Keratinocyte (primary cell): ENCODE measurements around the gene NDUFS2. TPM values are rescaled to one million over a fixed set of nuclear protein-coding genes. Genes with fewer than 3 reads are reported as not detected.
"Not testable (repeated sequence)": the region's sequence is repeated elsewhere in the genome, so short reads cannot be mapped to it uniquely, and the experiment has no call there.

Source experiments
- DNase-seq: peaks from one replicate; pipeline ENCODE4 v3.0.0-alpha.2; 2011; ENCODE audit warnings: low read depth, missing footprints, low spot score
- FAIRE-seq: peaks from 2 replicates; lab custom pipeline; 2011; peaks lifted over from hg19 to GRCh38; lab: Jason Lieb, UNC
- H2AFZ ChIP-seq: 2 replicates; pipeline ENCODE4 v1.6.0; 2012; ENCODE audit warnings: low read length, control low read depth, inconsistent platforms; ENCODE audit not compliant: control insufficient read depth
- H3K27ac ChIP-seq: 2 replicates; pipeline ENCODE4 v1.5.1; 2011; ENCODE audit warnings: low read length; ENCODE audit not compliant: control insufficient read depth, insufficient read depth
- H3K27me3 ChIP-seq: 3 replicates; pipeline ENCODE4 v1.6.0; 2011; ENCODE audit warnings: low read length; ENCODE audit not compliant: control insufficient read depth, insufficient read depth; ENCODE audit errors: extremely low read depth
- H3K36me3 ChIP-seq, 2 experiments: 2 replicates in 1 of 2; 3 replicates in 1 of 2; pipeline ENCODE4 v1.5.1; 2011; ENCODE audit warnings: low read length in 2 of 2, mild to moderate bottlenecking in 1 of 2; ENCODE audit not compliant: control insufficient read depth in 2 of 2, insufficient read depth in 2 of 2; ENCODE audit errors: extremely low read depth in 1 of 2
- H3K4me1 ChIP-seq: 3 replicates; pipeline ENCODE4 v1.5.1; 2011; ENCODE audit warnings: low read length; ENCODE audit not compliant: control insufficient read depth, insufficient read depth; ENCODE audit errors: extremely low read depth
- H3K4me2 ChIP-seq: 3 replicates; pipeline ENCODE4 v1.6.0; 2011; ENCODE audit warnings: low read depth, low read length; ENCODE audit not compliant: control insufficient read depth, insufficient read depth; ENCODE audit errors: extremely low read depth
- H3K4me3 ChIP-seq, 3 experiments: fragments of 200-600 bp in 1 of 3; sonication (generic) in 1 of 3; 2 replicates in 2 of 3; 3 replicates in 1 of 3; pipeline ENCODE4 v1.5.1; 2011 to 2016; ENCODE audit warnings: low read length in 3 of 3, mild to moderate bottlenecking in 3 of 3, control low read depth in 2 of 3, inconsistent platforms in 1 of 3, low read depth in 1 of 3, mixed read lengths in 1 of 3, mixed run types in 1 of 3, moderate library complexity in 1 of 3; ENCODE audit not compliant: control insufficient read depth in 2 of 3, insufficient read depth in 2 of 3; ENCODE audit errors: extremely low read depth in 1 of 3
- H3K79me2 ChIP-seq: 2 replicates; pipeline ENCODE4 v1.6.0; 2012; ENCODE audit warnings: low read length; ENCODE audit not compliant: control insufficient read depth, insufficient read depth
- H3K9ac ChIP-seq: 3 replicates; pipeline ENCODE4 v1.6.0; 2011; ENCODE audit warnings: low read length; ENCODE audit not compliant: control insufficient read depth, insufficient read depth; ENCODE audit errors: extremely low read depth
- H3K9me1 ChIP-seq: 3 replicates; pipeline ENCODE4 v1.6.0; 2011; ENCODE audit warnings: low read length; ENCODE audit not compliant: control insufficient read depth, insufficient read depth; ENCODE audit errors: extremely low read depth
- H3K9me3 ChIP-seq: 2 replicates; pipeline ENCODE4 v1.5.1; 2012; ENCODE audit warnings: low read depth, low read length; ENCODE audit not compliant: control insufficient read depth
- H4K20me1 ChIP-seq: 3 replicates; pipeline ENCODE4 v1.6.0; 2011; ENCODE audit warnings: low read length; ENCODE audit not compliant: control insufficient read depth, insufficient read depth; ENCODE audit errors: extremely low read depth
- CTCF ChIP-seq, 3 experiments: IDR thresholded peaks in 1 of 3; conservative IDR thresholded peaks in 1 of 3; optimal IDR thresholded peaks in 1 of 3; 2 replicates in 2 of 3; 3 replicates in 1 of 3; pipeline versions ENCODE3 to v1.5.1; 2011; ENCODE audit warnings: low read length in 3 of 3, mild to moderate bottlenecking in 3 of 3, moderate library complexity in 2 of 3, control low read depth in 1 of 3, inconsistent platforms in 1 of 3; ENCODE audit not compliant: insufficient read depth in 2 of 3; ENCODE audit errors: extremely low read depth in 1 of 3
- EZH2 ChIP-seq: IDR thresholded peaks from one replicate; pipeline ENCODE4 v1.6.1; 2012; ENCODE audit warnings: inconsistent platforms, mild to moderate bottlenecking, low read length, moderate library complexity
- dilution Hi-C: fragments of 300-500 bp; cut with MboI; formaldehyde crosslinking; loops from one replicate; pipeline ENCODE4 v1.7.0; 2020; ENCODE audit warnings: low sequenced_read_pairs; ENCODE audit not compliant: extremely low pct_ligation_motif_present
- polyA plus RNA-seq, 5 experiments: library from polyadenylated mRNA; depleted of rRNA in 3 of 5; stranded (reverse) in 3 of 5; stranded (forward) in 1 of 5; unstranded in 1 of 5; fragments of >200 nt; gene quantifications; 1 replicate in 1 of 5; 2 replicates in 3 of 5; 3 replicates in 1 of 5; pipeline versions ENCODE4 v1.2.1 to v1.2.3, GENCODE V29; 2011 to 2012; ENCODE audit warnings: missing spikeins in 2 of 5, low read depth in 1 of 5, low replicate concordance in 1 of 5

The NDUFS2 gene
- polyA plus RNA-seq, 1 donor (not counting 4 experiments of a cell fraction or from before 2014, with no cell fraction given) = 136 TPM

DNA sequence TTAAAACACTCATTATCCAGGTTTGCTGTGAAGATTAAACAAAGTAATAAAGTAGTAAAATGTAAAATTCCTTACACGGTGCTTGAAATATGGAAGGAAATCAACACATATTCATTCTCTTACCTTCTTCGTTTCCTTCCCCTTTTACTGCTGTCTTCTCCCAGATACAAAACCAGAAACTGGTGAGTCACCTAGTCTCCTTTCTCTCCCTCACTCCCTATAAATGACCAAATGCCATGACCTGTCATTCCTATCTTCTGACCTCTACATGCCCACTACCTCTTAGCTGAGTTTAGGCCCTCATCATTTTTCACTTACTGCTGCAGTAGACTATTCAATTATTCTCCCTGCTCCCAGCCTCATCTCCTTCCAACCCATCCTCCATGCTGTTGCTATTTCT, 40.1 kb downstream of the NDUFS2 start:
- H3K27me3 ChIP-seq = no peaks in the 10 kb centered on the region
- H3K79me2 ChIP-seq = no peaks in the 10 kb centered on the region
- no peak overlapping the region for H2AFZ ChIP-seq
- H3K4me3 ChIP-seq = no peak overlapping the region
- no peaks in the 10 kb centered on the region for H4K20me1 ChIP-seq
- no peak for DNase-seq
- no peaks in the 10 kb centered on the region for H3K9me1 ChIP-seq
- no peak for FAIRE-seq
- no peaks in the 10 kb centered on the region for H3K36me3 ChIP-seq
- H3K9me3 ChIP-seq = no peaks in the 10 kb centered on the region
- TF ChIP-seq EZH2 (no peak), CTCF (optimal IDR thresholded peaks at IDR 0.05 in 1 of 3, IDR thresholded peaks at IDR 0.05 in 1 of 3, conservative IDR thresholded peaks at IDR 0.05 in 1 of 3; ENCODE audit: extremely low read depth in 1 of 3, insufficient read depth in 2 of 3, low read length in 3 of 3) (no peak)
- H3K27ac ChIP-seq = no peak overlapping the region
- dilution Hi-C loops = no loop called here
- peaks cover 7% of the 10 kb centered on the region for H3K4me1 ChIP-seq
- no peak overlapping the region for H3K9ac ChIP-seq
- H3K4me2 ChIP-seq = no peak overlapping the region

- dilution Hi-C loops = no loop called here
- no peaks in the 10 kb centered on the region for H3K9me1 ChIP-seq
- no peaks in the 10 kb centered on the region for H4K20me1 ChIP-seq
- no peaks in the 10 kb centered on the region for H3K27me3 ChIP-seq
- no peak overlapping the region for H3K4me3 ChIP-seq
- H3K9ac ChIP-seq = no peak overlapping the region
- no peak overlapping the region for H3K27ac ChIP-seq
- no peaks in the 10 kb centered on the region for H3K9me3 ChIP-seq
- FAIRE-seq = peak; percentile 92
- no peak for DNase-seq
- no peaks in the 10 kb centered on the region for H3K79me2 ChIP-seq
- peak overlapping the region; percentile 16 for H3K4me2 ChIP-seq
- peaks cover 7% of the 10 kb centered on the region for H3K4me1 ChIP-seq
- TF ChIP-seq EZH2 (no peak), CTCF (optimal IDR thresholded peaks at IDR 0.05 in 1 of 3, IDR thresholded peaks at IDR 0.05 in 1 of 3, conservative IDR thresholded peaks at IDR 0.05 in 1 of 3; ENCODE audit: extremely low read depth in 1 of 3, insufficient read depth in 2 of 3, low read length in 3 of 3) (no peak)
- peak overlapping the region; percentile 39 for H2AFZ ChIP-seq
- H3K36me3 ChIP-seq = no peaks in the 10 kb centered on the region
Observed at GRCh38 chr1:161244888-161245287, 42.7 kb downstream of the NDUFS2 start.

DNA sequence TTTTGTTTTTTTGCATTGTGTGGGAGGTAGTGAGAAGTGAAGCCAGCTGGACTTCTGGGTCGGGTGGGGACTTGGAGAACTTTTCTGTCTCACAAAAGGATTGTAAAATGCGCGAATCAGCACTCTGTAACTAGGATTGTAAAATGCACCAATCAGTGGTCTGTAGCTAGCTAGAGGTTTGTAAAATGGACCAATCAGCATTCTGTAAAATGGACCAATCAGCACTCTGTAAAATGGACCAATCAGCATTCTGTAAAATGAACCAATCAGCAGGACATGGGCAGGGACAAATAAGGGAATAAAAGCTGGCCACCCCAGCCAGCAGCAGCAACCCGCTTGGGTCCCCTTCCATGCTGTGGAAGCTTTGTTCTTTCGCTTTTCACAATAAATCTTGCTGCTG, 47.9 kb downstream of the NDUFS2 start:
- H3K27me3 ChIP-seq, H3K4me3 ChIP-seq, dilution Hi-C loops, H3K4me1 ChIP-seq, H4K20me1 ChIP-seq, FAIRE-seq, H3K9ac ChIP-seq, H3K9me1 ChIP-seq, H3K9me3 ChIP-seq, H3K27ac ChIP-seq, H3K36me3 ChIP-seq, H3K79me2 ChIP-seq, H3K4me2 ChIP-seq, H2AFZ ChIP-seq, DNase-seq: not testable (repeated sequence)
